Hepatocyte (in vitro differentiated cells): ENCODE measurements around the gene TAS2R38. TPM values are rescaled to one million over a fixed set of nuclear protein-coding genes. Genes with fewer than 3 reads are reported as not detected.

Source experiments
- DNase-seq: peaks from one replicate; pipeline ENCODE4 v3.0.0-alpha.2; 2016; ENCODE audit warnings: low spot score
- H2AFZ ChIP-seq: fragments of 200-600 bp; sonication (generic); 2 replicates; pipeline ENCODE4 v1.6.0; 2016; ENCODE audit warnings: antibody characterized with exemption, mild to moderate bottlenecking
- H3K27ac ChIP-seq: fragments of 200-600 bp; sonication (generic); 2 replicates; pipeline ENCODE4 v1.5.1; 2016; ENCODE audit warnings: mild to moderate bottlenecking
- H3K27me3 ChIP-seq: fragments of 200-600 bp; sonication (generic); 2 replicates; pipeline ENCODE4 v1.6.1; 2016
- H3K36me3 ChIP-seq: fragments of 200-600 bp; sonication (generic); replicated peaks from 2 replicates; pipeline ENCODE4 v1.5.1; 2016; ENCODE audit warnings: low read depth; ENCODE audit not compliant: insufficient read depth
- H3K4me1 ChIP-seq: fragments of 200-600 bp; sonication (generic); 2 replicates; pipeline ENCODE4 v1.5.1; 2016; ENCODE audit warnings: mild to moderate bottlenecking, moderate library complexity; ENCODE audit not compliant: insufficient read depth
- H3K4me2 ChIP-seq: fragments of 200-600 bp; sonication (generic); 2 replicates; pipeline ENCODE4 v1.6.0; 2016
- H3K4me3 ChIP-seq: fragments of 200-600 bp; sonication (generic); 2 replicates; pipeline ENCODE4 v1.5.1; 2016; ENCODE audit warnings: mild to moderate bottlenecking
- H3K79me2 ChIP-seq: fragments of 200-600 bp; sonication (generic); 2 replicates; pipeline ENCODE4 v1.6.0; 2017; ENCODE audit warnings: mild to moderate bottlenecking
- H3K9me2 ChIP-seq: fragments of 200-600 bp; sonication (generic); replicated peaks from 2 replicates; pipeline ENCODE4 v1.6.0; 2017; ENCODE audit warnings: mild to moderate bottlenecking; ENCODE audit not compliant: insufficient read depth
- H3K9me3 ChIP-seq: fragments of 200-600 bp; sonication (generic); 2 replicates; pipeline ENCODE4 v1.5.1; 2016; ENCODE audit warnings: low read depth, mild to moderate bottlenecking
- H4K20me1 ChIP-seq: fragments of 200-600 bp; sonication (generic); 2 replicates; pipeline ENCODE4 v1.6.0; 2016; ENCODE audit warnings: mild to moderate bottlenecking; ENCODE audit not compliant: insufficient read depth, poor library complexity, severe bottlenecking
- EZH2 ChIP-seq: fragments of 200-600 bp; sonication (generic); IDR thresholded peaks from 2 replicates; pipeline ENCODE4 v1.6.1; 2016; ENCODE audit warnings: antibody characterized with exemption, mild to moderate bottlenecking, borderline replicate concordance
- EZH2phosphoT487 ChIP-seq: fragments of 200-600 bp; sonication (generic); IDR thresholded peaks from one replicate; pipeline ENCODE4 v1.6.1; 2018; ENCODE audit warnings: antibody characterized with exemption, mild to moderate bottlenecking, low read depth, moderate library complexity; ENCODE audit not compliant: unreplicated experiment, severe bottlenecking
- WGBS: methylation state at CpG from one replicate; pipeline ENCODE4 v1.1.6; 2016; ENCODE audit warnings: low lambda C conversion rate; ENCODE audit errors: missing lambda C conversion rate; 5-methylcytosine and 5-hydroxymethylcytosine counted together
- polyA plus RNA-seq: library from polyadenylated mRNA; unstranded; fragments of >200 nt; fragmentation: Nextera tagmentation; extraction: Ambion mirVana; gene quantifications from 2 replicates; pipeline ENCODE4 v1.2.1, GENCODE V29; 2016
- total RNA-seq: library from RNA; depleted of rRNA; stranded (reverse); fragments of >200 nt; gene quantifications from 2 replicates; pipeline ENCODE4 v1.2.3, GENCODE V29; 2014
- TF ChIP-seq, protein P1 (sequence below): fragments of 200-600 bp; sonication (generic); IDR thresholded peaks from 2 replicates; pipeline ENCODE4 v1.5.1; 2016; ENCODE audit warnings: antibody characterized with exemption, mild to moderate bottlenecking; ENCODE audit not compliant: poor library complexity

The TAS2R38 gene
- total RNA-seq, result not detected in 2 replicates
- not detected in 2 replicates for polyA plus RNA-seq

GRCh38 chr7:141973673-141974072 lies at the start of gene TAS2R38:
Gene TAS2R38 (minus strand): TSS chr7:141973773. CDS start chr7:141973689, 84 bp downstream.
- no peak for DNase-seq
- WGBS, result 91% methylated on average over 7 of the region's 7 CpGs
- TF ChIP-seq, protein P1, sequence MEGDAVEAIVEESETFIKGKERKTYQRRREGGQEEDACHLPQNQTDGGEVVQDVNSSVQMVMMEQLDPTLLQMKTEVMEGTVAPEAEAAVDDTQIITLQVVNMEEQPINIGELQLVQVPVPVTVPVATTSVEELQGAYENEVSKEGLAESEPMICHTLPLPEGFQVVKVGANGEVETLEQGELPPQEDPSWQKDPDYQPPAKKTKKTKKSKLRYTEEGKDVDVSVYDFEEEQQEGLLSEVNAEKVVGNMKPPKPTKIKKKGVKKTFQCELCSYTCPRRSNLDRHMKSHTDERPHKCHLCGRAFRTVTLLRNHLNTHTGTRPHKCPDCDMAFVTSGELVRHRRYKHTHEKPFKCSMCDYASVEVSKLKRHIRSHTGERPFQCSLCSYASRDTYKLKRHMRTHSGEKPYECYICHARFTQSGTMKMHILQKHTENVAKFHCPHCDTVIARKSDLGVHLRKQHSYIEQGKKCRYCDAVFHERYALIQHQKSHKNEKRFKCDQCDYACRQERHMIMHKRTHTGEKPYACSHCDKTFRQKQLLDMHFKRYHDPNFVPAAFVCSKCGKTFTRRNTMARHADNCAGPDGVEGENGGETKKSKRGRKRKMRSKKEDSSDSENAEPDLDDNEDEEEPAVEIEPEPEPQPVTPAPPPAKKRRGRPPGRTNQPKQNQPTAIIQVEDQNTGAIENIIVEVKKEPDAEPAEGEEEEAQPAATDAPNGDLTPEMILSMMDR, result no peak
- no peak for TF ChIP-seq EZH2
- TF ChIP-seq EZH2phosphoT487, result no peak
- H3K9me2 ChIP-seq, result no peaks in the 10 kb centered on the region
- H3K9me3 ChIP-seq, result no peaks in the 10 kb centered on the region
- no peaks in the 10 kb centered on the region for H3K79me2 ChIP-seq
- H3K27ac ChIP-seq, result no peak within 1 kb of the TSS
- H3K4me1 ChIP-seq, result no peaks in the 10 kb centered on the region
- H3K36me3 ChIP-seq, result no peaks in the 10 kb centered on the region
- H4K20me1 ChIP-seq, result no peaks in the 10 kb centered on the region
- no peaks in the 10 kb centered on the region for H3K27me3 ChIP-seq
- H3K4me3 ChIP-seq, result no peak within 1 kb of the TSS
- H2AFZ ChIP-seq, result no peak within 1 kb of the TSS
- H3K4me2 ChIP-seq, result no peak within 1 kb of the TSS

DNA sequence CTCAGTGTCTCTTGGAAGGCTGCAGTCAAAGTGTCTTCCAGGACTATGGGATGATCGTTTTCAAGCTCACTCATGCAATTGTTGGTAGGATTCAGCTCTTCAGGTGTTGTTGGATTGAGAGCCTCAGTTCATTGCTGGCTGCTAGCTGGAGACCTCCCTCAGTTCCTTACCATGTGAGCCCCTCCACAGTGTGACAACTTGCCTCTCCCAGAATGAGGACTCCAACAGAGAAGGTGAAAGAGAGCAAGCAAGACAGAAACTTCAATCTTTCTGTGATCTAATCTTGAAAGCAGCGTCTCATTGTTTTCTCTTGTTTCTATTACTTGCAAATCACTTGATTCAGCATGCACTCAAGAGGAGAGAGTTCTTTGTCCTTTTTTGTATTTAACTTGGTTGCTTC lies 44.6 kb upstream of the TAS2R38 start:
- no peaks in the 10 kb centered on the region for H3K9me2 ChIP-seq
- H3K9me3 ChIP-seq, result no peaks in the 10 kb centered on the region
- no peaks in the 10 kb centered on the region for H3K36me3 ChIP-seq
- H3K4me3 ChIP-seq, result no peak overlapping the region
- H3K27me3 ChIP-seq, result no peaks in the 10 kb centered on the region
- DNase-seq, result no peak
- H4K20me1 ChIP-seq, result no peaks in the 10 kb centered on the region
- no peak for TF ChIP-seq EZH2
- TF ChIP-seq, protein P1, result no peak
- TF ChIP-seq EZH2phosphoT487, result no peak
- H3K4me2 ChIP-seq, result no peak overlapping the region
- H3K79me2 ChIP-seq, result no peaks in the 10 kb centered on the region
- H2AFZ ChIP-seq, result no peak overlapping the region
- no peaks in the 10 kb centered on the region for H3K4me1 ChIP-seq
- H3K27ac ChIP-seq, result no peak overlapping the region
- 60% methylated on average over 2 of the region's 2 CpGs for WGBS

- Histone ChIP-seq H3K27ac (no peak overlapping the region), H3K4me3 (no peak overlapping the region), H2AFZ (no peak overlapping the region), H3K36me3 (no peaks in the 10 kb centered on the region), H3K9me2 (no peaks in the 10 kb centered on the region), H3K4me2 (no peak overlapping the region), H4K20me1 (no peaks in the 10 kb centered on the region), H3K79me2 (no peaks in the 10 kb centered on the region), H3K9me3 (no peaks in the 10 kb centered on the region), H3K4me1 (no peaks in the 10 kb centered on the region), H3K27me3 (no peaks in the 10 kb centered on the region)
- WGBS, result 90% methylated on average over 3 of the region's 3 CpGs
- TF ChIP-seq EZH2 (no peak), EZH2phosphoT487 (no peak)
- TF ChIP-seq, protein P1, result no peak
- DNase-seq, result no peak
These were observed 43.9 kb upstream of the TAS2R38 start for GRCh38 chr7:142017451-142017850.
